Measurements from ENCODE around the gene CASP1. TPM values are rescaled to one million over a fixed set of nuclear protein-coding genes. Genes with fewer than 3 reads are reported as not detected.

Gene CASP1
- total and polyA plus RNA-seq, 8 donors = 21.2 to 84.0 (median 27.9) TPM

DNA sequence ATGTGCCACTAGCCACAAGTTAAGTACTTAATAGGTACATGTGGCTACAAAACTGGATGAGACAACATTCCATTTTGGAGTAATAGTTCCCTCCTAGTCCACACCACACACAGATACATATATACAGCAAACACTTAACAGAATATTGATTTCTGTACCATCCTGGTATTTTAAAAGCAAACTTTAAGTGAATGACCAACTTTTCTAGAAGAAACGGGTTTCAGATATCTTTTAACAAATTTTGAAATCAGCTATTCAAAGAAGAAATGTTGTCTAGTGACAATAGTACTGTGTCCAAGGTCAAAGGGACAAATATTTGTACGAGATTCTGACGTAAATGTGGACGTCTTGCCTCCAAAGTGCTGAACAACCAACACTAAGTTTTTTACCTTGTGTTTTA lies 22.5 kb upstream of the CASP1 start:
- TF ChIP-seq, protein P1, sequence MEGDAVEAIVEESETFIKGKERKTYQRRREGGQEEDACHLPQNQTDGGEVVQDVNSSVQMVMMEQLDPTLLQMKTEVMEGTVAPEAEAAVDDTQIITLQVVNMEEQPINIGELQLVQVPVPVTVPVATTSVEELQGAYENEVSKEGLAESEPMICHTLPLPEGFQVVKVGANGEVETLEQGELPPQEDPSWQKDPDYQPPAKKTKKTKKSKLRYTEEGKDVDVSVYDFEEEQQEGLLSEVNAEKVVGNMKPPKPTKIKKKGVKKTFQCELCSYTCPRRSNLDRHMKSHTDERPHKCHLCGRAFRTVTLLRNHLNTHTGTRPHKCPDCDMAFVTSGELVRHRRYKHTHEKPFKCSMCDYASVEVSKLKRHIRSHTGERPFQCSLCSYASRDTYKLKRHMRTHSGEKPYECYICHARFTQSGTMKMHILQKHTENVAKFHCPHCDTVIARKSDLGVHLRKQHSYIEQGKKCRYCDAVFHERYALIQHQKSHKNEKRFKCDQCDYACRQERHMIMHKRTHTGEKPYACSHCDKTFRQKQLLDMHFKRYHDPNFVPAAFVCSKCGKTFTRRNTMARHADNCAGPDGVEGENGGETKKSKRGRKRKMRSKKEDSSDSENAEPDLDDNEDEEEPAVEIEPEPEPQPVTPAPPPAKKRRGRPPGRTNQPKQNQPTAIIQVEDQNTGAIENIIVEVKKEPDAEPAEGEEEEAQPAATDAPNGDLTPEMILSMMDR (IDR thresholded peaks at IDR 0.05) = no peak
- Histone ChIP-seq H3K36me3 (no peaks in the 10 kb centered on the region), H3K9me3 (no peaks in the 10 kb centered on the region), H3K27me3 (no peaks in the 10 kb centered on the region), H3K27ac (no peak overlapping the region), H3K4me1 (no peaks in the 10 kb centered on the region), H3K4me3 (no peak overlapping the region)
- intact Hi-C loops (cut with DNase I) = no loop called here
- DNase-seq (no peak), ATAC-seq (no peak)

DNA sequence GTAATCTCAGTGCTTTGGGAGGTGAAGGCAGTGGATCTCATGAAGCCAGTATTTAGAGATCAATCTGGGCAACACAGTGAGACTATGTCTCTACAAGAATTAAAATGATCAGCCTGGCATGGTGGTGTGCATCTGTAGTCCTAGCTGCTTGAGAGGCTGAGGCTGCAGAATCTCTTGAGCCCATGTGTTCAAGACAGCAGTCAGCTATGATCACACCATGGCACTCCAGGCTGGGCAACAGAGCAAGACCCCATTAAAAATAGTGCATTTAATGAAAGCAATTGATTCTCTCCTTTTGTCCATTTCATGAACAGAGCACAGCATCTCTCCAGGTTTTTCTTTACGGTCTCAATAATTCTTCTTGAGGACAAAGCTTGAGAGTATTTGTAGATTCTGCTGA lies 21.5 kb upstream of the CASP1 start:
- TF ChIP-seq, protein P1 (IDR thresholded peaks at IDR 0.05) = no peak
- no peak for ATAC-seq
- Histone ChIP-seq H3K4me1 (no peaks in the 10 kb centered on the region), H3K27me3 (no peaks in the 10 kb centered on the region), H3K36me3 (no peaks in the 10 kb centered on the region), H3K9me3 (no peaks in the 10 kb centered on the region), H3K27ac (no peak overlapping the region), H3K4me3 (no peak overlapping the region)
- intact Hi-C loops (cut with DNase I) = no loop called here
- DNase-seq = no peak

DNA sequence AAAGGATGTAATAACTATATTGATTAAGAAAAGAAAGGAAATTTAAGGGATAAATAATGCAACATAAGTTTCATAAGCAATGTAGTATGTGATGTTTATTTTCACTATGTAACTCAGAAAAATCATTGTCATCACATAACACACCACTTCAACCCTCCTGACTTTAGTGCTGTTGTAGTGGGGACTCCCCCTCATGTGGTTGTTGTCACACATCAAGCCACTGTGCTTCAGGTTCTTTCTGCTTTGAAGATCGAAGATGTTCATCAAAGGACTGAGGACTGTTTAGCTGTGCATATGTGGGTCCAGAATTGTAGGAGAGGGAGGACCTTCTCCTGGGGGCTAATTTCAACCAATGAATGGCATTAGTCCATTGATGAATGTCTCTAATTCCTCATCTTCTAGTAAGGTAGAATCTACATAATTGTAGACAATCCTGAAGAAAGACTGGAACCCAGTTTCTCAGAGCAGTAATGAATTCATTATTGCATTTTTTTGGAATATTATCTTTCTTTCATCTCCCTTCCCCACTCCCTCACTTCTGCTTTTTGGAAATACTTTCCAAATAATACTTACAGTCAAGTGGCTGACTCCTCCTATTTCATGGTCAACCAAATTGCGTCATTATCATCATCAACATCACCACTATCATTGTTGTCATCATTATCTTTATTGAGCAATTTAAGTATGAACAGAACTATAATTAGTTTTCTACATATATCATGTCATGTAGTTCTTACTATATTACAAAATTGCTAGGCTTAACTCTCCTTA lies 20.0 kb upstream of the CASP1 start:
- no peak for DNase-seq
- TF ChIP-seq, protein P1 (IDR thresholded peaks at IDR 0.05) = no peak
- Histone ChIP-seq H3K27ac (no peak overlapping the region), H3K9me3 (no peaks in the 10 kb centered on the region), H3K27me3 (no peaks in the 10 kb centered on the region), H3K4me1 (no peaks in the 10 kb centered on the region), H3K36me3 (no peaks in the 10 kb centered on the region), H3K4me3 (no peak overlapping the region)
- intact Hi-C loops (cut with DNase I) = no loop called here
- no peak for ATAC-seq

DNA sequence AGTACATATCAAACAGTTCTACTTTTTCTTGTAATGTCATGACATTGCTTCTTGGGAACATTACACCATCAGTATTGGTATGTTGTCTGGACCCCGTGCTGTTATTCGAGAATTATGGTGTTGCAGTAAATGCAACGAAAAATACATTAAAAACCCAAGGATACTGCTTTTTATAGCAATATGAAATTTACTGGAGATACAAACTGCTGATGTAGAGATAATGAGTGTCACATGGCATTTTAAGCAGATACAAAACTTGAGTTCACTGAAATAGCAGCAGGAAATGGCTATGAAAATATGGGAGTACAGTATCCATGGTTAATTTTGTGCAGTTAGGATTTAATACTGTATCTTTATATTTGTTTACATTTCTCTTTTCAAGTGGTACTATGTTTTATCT lies 17.5 kb upstream of the CASP1 start:
- intact Hi-C loops (cut with DNase I) = no loop called here
- Histone ChIP-seq H3K27ac (no peak overlapping the region), H3K27me3 (no peaks in the 10 kb centered on the region), H3K36me3 (no peaks in the 10 kb centered on the region), H3K4me1 (peaks cover 0 to 5% of the 10 kb centered on the region in 2 donors), H3K9me3 (no peaks in the 10 kb centered on the region), H3K4me3 (no peak overlapping the region)
- ATAC-seq (no peak), DNase-seq (no peak)
- TF ChIP-seq, protein P1 (IDR thresholded peaks at IDR 0.05) = no peak

DNA sequence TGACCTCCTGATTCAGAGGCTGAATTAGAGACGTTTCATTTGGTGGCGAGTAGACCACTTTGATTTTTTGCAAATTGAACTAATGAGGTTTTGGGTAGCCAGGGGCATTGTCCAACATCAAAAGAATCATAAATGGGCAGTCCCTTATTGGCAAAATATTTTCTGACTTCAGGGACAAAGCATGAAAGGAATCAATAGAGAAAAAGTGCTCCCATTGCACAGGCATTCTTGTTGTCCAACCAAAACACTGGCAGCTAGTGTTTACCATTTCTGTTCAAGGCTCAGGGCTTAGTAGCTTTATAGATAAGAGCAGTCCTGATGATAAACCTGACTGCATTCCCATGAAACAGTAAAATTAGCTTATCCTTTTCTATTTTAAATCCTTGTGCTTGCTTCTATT lies 16.6 kb upstream of the CASP1 start:
- Histone ChIP-seq H3K4me1 (peaks cover 5 to 14% of the 10 kb centered on the region in 2 donors), H3K27ac (no peak overlapping the region), H3K27me3 (no peaks in the 10 kb centered on the region), H3K9me3 (no peaks in the 10 kb centered on the region), H3K4me3 (no peak overlapping the region), H3K36me3 (no peaks in the 10 kb centered on the region)
- TF ChIP-seq, protein P1 (IDR thresholded peaks at IDR 0.05) = no peak
- DNase-seq (no peak), ATAC-seq (no peak)
- intact Hi-C loops (cut with DNase I) = no loop called here
